Measurements from ENCODE around the gene LENG9. TPM values are rescaled to one million over a fixed set of nuclear protein-coding genes. Genes with fewer than 3 reads are reported as not detected.

Gene LENG9
- total RNA-seq, 1 experiment from 2014 or later = 5.1 TPM

GRCh38 chr19:54429176-54429495 is 34.4 kb downstream of the LENG9 start:
- in situ Hi-C loops (cut with HindIII; ENCODE audit: low pct_unique_long_range_greater_than_20kb, low sequenced_read_pairs) = no loop called here

GRCh38 chr19:54428323-54429175 is 35.0 kb downstream of the LENG9 start:
- POLR2A ChIA-PET = interaction anchor here (0.7 kb wide), 3 partner anchors 124 to 919 kb away, joined by 6 to 9 read pairs (median 7); no protein-coding TSS in a partner anchor
- in situ Hi-C loops (cut with HindIII; ENCODE audit: low pct_unique_long_range_greater_than_20kb, low sequenced_read_pairs) (no loop called here), intact Hi-C loops (cut with micrococcal nuclease; ENCODE audit: unreplicated experiment) (no loop called here)
- CTCF ChIA-PET = no interaction called here
- Histone ChIP-seq H3K27ac (ENCODE audit: low read length) (no peak overlapping the region), H3K4me1 (ENCODE audit: control insufficient read depth, insufficient read depth, low read length) (peaks cover 28% of the 10 kb centered on the region), H3K27me3 (ENCODE audit: control insufficient read depth, insufficient read depth, low read length) (no peaks in the 10 kb centered on the region), H3K9me3 (ENCODE audit: control insufficient read depth, insufficient read depth, low read depth, low read length) (no peaks in the 10 kb centered on the region), H3K36me3 (ENCODE audit: control insufficient read depth, insufficient read depth, low read length) (no peaks in the 10 kb centered on the region), H3K4me3 (ENCODE audit: low read depth in 2 of 2, low read length in 2 of 2) (no peak overlapping the region)
- no TSS peak for BruUV-seq (replicated peaks)
- DNase-seq (ENCODE audit: low read depth, low spot score) (no peak), ATAC-seq (no peak)
- no peak for TF ChIP-seq POLR2AphosphoS5 (IDR thresholded peaks at IDR 0.05; ENCODE audit: low read depth, low read length)
- no peak for TF ChIP-seq CTCF (IDR thresholded peaks at IDR 0.05)
- no peak for TF ChIP-seq TCF7L2 (IDR thresholded peaks at IDR 0.05; ENCODE audit: low read depth, low read length)
- no peak for TF ChIP-seq SIN3A (IDR thresholded peaks at IDR 0.05; ENCODE audit: borderline replicate concordance, insufficient read depth, low read depth, low read length)

More at GRCh38 chr19:54429176-54429495, 34.4 kb downstream of the LENG9 start:
- Histone ChIP-seq H3K36me3 (ENCODE audit: control insufficient read depth, insufficient read depth, low read length) (no peaks in the 10 kb centered on the region), H3K4me3 (ENCODE audit: low read depth in 2 of 2, low read length in 2 of 2) (no peak overlapping the region), H3K27ac (ENCODE audit: low read length) (no peak overlapping the region), H3K9me3 (ENCODE audit: control insufficient read depth, insufficient read depth, low read depth, low read length) (no peaks in the 10 kb centered on the region), H3K4me1 (ENCODE audit: control insufficient read depth, insufficient read depth, low read length) (peaks cover 28% of the 10 kb centered on the region), H3K27me3 (ENCODE audit: control insufficient read depth, insufficient read depth, low read length) (no peaks in the 10 kb centered on the region)
- ATAC-seq = no peak
- intact Hi-C loops (cut with micrococcal nuclease; ENCODE audit: unreplicated experiment) = no loop called here
- no peak for DNase-seq (ENCODE audit: low read depth, low spot score)
- no peak for TF ChIP-seq SIN3A (IDR thresholded peaks at IDR 0.05; ENCODE audit: borderline replicate concordance, insufficient read depth, low read depth, low read length)
- no peak for TF ChIP-seq CTCF (IDR thresholded peaks at IDR 0.05)
- TF ChIP-seq POLR2AphosphoS5 (IDR thresholded peaks at IDR 0.05; ENCODE audit: low read depth, low read length) = no peak
- no peak for TF ChIP-seq TCF7L2 (IDR thresholded peaks at IDR 0.05; ENCODE audit: low read depth, low read length)
- TF ChIP-seq REST (IDR thresholded peaks at IDR 0.05; ENCODE audit: insufficient read depth in 1 of 2, low read depth in 2 of 2, low read length in 1 of 2) = no peak
- POLR2A ChIA-PET = interaction anchor here (0.6 to 0.7 kb wide), 3 partner anchors 9 to 918 kb away, joined by 5 to 7 read pairs (median 6); no protein-coding TSS in a partner anchor
- CTCF ChIA-PET = interaction anchor here (1.2 kb wide), 1 partner anchor 37 kb away, joined by 3 read pairs; no protein-coding TSS in a partner anchor
- no TSS peak for BruUV-seq (replicated peaks)

Measured in Panc1 (cell line).